ENCODE results near the gene FNBP1L. TPM values are rescaled to one million over a fixed set of nuclear protein-coding genes. Genes with fewer than 3 reads are reported as not detected.

The FNBP1L gene
- total RNA-seq, 1 donor from 2014 or later: 40.6 TPM

DNA sequence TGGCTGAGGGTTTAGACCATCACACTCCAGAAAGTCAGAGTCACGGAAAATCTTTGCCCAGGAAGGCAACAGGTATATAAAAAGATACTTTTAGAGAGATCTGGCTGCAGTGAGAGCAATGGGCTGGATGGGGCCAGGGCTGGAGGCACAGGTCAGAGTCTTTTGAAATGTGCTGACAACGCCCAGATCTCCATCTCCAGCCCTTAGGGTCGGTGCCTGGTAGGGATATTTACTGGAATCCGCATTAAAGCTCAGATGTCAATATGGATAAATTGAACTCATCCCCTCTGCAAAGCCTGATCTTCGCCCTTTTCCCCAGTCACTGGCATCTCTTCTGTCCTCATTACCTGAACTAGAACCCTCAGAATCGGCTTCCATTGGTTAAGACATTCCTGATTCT, 151.6 kb downstream of the FNBP1L start:
- Histone ChIP-seq H3K9me3 (no peaks in the 10 kb centered on the region), H3K4me3 (no peak overlapping the region), H3K4me1 (peaks cover 15% of the 10 kb centered on the region), H3K27ac (no peak overlapping the region), H3K36me3 (no peaks in the 10 kb centered on the region), H3K27me3 (ENCODE audit: low read depth) (no peaks in the 10 kb centered on the region)
- intact Hi-C loops (cut with DNase I): no loop called here
- no peak for ATAC-seq
- no peak for DNase-seq
- TF ChIP-seq, protein P1, sequence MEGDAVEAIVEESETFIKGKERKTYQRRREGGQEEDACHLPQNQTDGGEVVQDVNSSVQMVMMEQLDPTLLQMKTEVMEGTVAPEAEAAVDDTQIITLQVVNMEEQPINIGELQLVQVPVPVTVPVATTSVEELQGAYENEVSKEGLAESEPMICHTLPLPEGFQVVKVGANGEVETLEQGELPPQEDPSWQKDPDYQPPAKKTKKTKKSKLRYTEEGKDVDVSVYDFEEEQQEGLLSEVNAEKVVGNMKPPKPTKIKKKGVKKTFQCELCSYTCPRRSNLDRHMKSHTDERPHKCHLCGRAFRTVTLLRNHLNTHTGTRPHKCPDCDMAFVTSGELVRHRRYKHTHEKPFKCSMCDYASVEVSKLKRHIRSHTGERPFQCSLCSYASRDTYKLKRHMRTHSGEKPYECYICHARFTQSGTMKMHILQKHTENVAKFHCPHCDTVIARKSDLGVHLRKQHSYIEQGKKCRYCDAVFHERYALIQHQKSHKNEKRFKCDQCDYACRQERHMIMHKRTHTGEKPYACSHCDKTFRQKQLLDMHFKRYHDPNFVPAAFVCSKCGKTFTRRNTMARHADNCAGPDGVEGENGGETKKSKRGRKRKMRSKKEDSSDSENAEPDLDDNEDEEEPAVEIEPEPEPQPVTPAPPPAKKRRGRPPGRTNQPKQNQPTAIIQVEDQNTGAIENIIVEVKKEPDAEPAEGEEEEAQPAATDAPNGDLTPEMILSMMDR (IDR thresholded peaks at IDR 0.05): no peak

DNA sequence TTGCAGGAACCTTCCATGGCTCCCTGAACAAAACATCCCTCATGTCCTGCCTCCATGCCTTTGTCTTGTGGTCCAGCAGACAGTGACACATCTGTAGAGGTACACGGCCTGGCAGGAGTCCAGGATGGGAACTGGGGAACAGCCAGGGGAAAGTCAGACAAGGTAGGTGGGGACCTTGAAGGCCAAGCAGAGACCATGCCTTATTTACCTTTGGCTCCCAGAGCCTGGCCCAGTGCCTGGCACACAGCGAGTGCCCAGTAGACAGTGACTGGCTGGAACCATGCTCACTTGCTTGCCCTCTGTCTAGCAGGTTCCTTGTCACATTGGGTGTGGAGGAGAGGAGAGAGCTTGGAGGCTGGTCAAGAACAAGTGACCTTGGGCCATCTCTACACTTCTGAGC, 152.7 kb downstream of the FNBP1L start:
- H3K36me3 ChIP-seq: no peaks in the 10 kb centered on the region
- H3K27ac ChIP-seq: no peak overlapping the region
- intact Hi-C loops (cut with DNase I): no loop called here
- DNase-seq (no peak), ATAC-seq (no peak)
- H3K4me3 ChIP-seq: no peak overlapping the region
- TF ChIP-seq, protein P1 (IDR thresholded peaks at IDR 0.05): no peak
- H3K27me3 ChIP-seq (ENCODE audit: low read depth): no peaks in the 10 kb centered on the region
- peaks cover 15% of the 10 kb centered on the region for H3K4me1 ChIP-seq
- H3K9me3 ChIP-seq: no peaks in the 10 kb centered on the region

DNA sequence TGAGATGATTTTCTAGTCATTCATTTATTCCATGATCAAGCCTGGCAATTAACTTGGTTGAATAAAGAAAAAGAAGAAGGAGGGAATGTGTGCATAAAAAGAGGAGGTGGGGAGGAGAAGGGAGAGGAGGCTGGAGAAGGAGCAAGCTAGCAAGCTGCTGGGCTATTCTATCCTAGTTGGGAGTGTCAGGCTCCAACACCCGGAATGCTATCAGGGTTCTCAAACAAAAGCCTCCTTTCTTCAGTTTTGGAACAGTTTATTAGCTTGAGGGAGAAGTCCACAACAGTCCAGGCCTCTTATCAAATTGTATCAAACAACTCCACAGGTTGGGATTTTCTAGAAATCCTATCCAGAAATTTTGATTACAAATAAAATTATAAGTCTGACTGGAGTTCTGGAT, 153.8 kb downstream of the FNBP1L start:
- H3K4me1 ChIP-seq: peaks cover 15% of the 10 kb centered on the region
- H3K4me3 ChIP-seq: no peak overlapping the region
- H3K27me3 ChIP-seq (ENCODE audit: low read depth): no peaks in the 10 kb centered on the region
- no peak for DNase-seq
- H3K9me3 ChIP-seq: no peaks in the 10 kb centered on the region
- H3K36me3 ChIP-seq: no peaks in the 10 kb centered on the region
- ATAC-seq: no peak
- no peak overlapping the region for H3K27ac ChIP-seq
- TF ChIP-seq, protein P1 (IDR thresholded peaks at IDR 0.05): no peak
- intact Hi-C loops (cut with DNase I): no loop called here

DNA sequence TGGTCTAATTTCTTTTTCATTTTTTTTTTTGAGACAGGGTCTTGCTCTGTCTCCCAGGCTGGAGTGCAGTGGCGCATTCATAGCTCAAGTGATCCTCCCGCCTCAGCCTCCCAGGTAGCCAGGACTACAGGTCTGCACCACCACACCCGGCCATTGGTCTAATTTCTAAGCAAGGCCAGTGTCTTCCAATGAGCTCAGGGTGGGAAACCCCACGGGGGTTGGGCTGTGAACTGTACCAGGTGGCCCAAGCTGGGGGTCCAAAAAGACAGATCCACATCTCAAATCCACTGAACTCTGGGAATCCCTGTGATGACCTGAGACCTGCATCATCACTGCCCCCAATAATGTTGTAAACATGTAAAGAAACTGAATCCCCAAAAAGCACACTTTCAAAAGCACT, 154.2 kb downstream of the FNBP1L start:
- Histone ChIP-seq H3K9me3 (no peaks in the 10 kb centered on the region), H3K36me3 (no peaks in the 10 kb centered on the region), H3K4me1 (peaks cover 15% of the 10 kb centered on the region), H3K27me3 (ENCODE audit: low read depth) (no peaks in the 10 kb centered on the region), H3K27ac (no peak overlapping the region), H3K4me3 (no peak overlapping the region)
- ATAC-seq (no peak), DNase-seq (no peak)
- intact Hi-C loops (cut with DNase I): no loop called here
- TF ChIP-seq, protein P1 (IDR thresholded peaks at IDR 0.05): no peak

DNA sequence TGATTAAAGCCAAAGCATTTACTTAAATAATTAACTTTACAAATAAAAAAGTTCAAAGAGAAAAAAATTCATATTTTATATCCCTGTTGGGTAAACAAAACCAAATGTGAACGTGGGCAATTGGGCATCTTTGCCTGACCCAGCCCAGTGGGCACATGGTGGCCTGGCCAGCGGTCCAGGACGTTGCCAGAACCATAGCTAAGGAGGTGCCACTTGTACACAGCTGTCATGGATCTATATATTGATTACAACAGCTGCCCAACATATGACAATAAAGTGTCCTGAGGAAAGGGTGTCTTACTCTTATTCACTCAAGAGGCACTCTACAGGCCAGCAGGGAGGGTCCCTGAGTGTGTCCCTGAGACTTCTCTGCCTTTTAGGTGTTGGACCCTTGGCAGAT, 155.2 kb downstream of the FNBP1L start:
- Histone ChIP-seq H3K27ac (no peak overlapping the region), H3K4me1 (peaks cover 14% of the 10 kb centered on the region), H3K9me3 (no peaks in the 10 kb centered on the region), H3K36me3 (no peaks in the 10 kb centered on the region), H3K4me3 (no peak overlapping the region), H3K27me3 (ENCODE audit: low read depth) (no peaks in the 10 kb centered on the region)
- DNase-seq (no peak), ATAC-seq (no peak)
- TF ChIP-seq, protein P1 (IDR thresholded peaks at IDR 0.05): no peak
- intact Hi-C loops (cut with DNase I): no loop called here

DNA sequence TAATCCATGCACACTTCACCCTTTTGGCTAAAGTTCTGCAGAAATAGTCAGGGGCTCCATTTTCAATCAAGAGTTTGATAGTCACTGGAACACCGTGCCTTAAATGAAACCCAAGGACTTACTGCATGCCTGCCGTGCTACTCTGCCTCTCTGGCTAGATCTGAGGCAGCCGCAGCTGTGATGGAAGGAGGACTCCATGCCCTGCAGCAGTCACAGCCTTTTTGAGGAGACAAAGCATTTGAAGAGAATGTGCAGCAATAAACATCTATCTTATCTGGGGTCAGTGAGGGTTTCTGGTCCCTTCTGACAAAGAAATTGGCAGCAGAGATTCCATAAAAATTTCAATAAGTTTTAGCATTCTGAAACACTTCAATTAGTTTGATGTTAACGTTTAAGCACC, 155.7 kb downstream of the FNBP1L start:
- no peaks in the 10 kb centered on the region for H3K36me3 ChIP-seq
- intact Hi-C loops (cut with DNase I): no loop called here
- peaks cover 14% of the 10 kb centered on the region for H3K4me1 ChIP-seq
- H3K27ac ChIP-seq: no peak overlapping the region
- TF ChIP-seq, protein P1 (IDR thresholded peaks at IDR 0.05): no peak
- no peak for DNase-seq
- no peaks in the 10 kb centered on the region for H3K9me3 ChIP-seq
- no peak overlapping the region for H3K4me3 ChIP-seq
- no peaks in the 10 kb centered on the region for H3K27me3 ChIP-seq (ENCODE audit: low read depth)
- ATAC-seq: no peak

All from lower lobe of right lung (tissue), 2 donors.